Activated CD4-positive, alpha-beta T cell treated with anti-CD3 and anti-CD28 coated beads, Interleukin-2, amount 10 ng/mL, durations not matched to agents 7 days and 5 days (primary cell): ENCODE measurements around the gene RND1. TPM values are rescaled to one million over a fixed set of nuclear protein-coding genes. Genes with fewer than 3 reads are reported as not detected.

Experiments
- CTCF ChIA-PET: fragments of 350-600 bp; sonication (Branson Sonifier 250); formaldehyde crosslinking; loops from one replicate; lab custom pipeline; 2021; ENCODE audit warnings: antibody characterized with exemption; lab: Charles Lee
- POLR2A ChIA-PET: fragments of 350-600 bp; sonication (Branson Sonifier 250); formaldehyde crosslinking; loops from one replicate; lab custom pipeline; 2021; ENCODE audit warnings: antibody characterized with exemption; lab: Charles Lee
- DNase-seq: peaks from one replicate; pipeline ENCODE4 v3.0.0-alpha.2; 2020
- H3K27ac Mint-ChIP-seq: one replicate; pipeline ENCODE4 v1.8.0; 2021; ENCODE audit warnings: mild to moderate bottlenecking, moderate library complexity, mixed read lengths
- H3K27me3 Mint-ChIP-seq: one replicate; pipeline ENCODE4 v1.8.0; 2021; ENCODE audit warnings: mixed read lengths
- H3K36me3 Mint-ChIP-seq: one replicate; pipeline ENCODE4 v1.8.0; 2021; ENCODE audit warnings: low read depth, mixed read lengths
- H3K4me1 Mint-ChIP-seq: one replicate; pipeline ENCODE4 v1.8.0; 2021; ENCODE audit warnings: mixed read lengths
- H3K4me3 Mint-ChIP-seq: one replicate; pipeline ENCODE4 v1.8.0; 2021; ENCODE audit warnings: mild to moderate bottlenecking, moderate library complexity, mixed read lengths
- H3K9me3 Mint-ChIP-seq: one replicate; pipeline ENCODE4 v1.8.0; 2021; ENCODE audit warnings: mixed read lengths
- total RNA-seq, 2 experiments: library from RNA; stranded (reverse); gene quantifications; one replicate each; pipeline ENCODE4 v1.2.3, GENCODE V29; 2021

The RND1 gene
- total RNA-seq, 2 experiments from 2014 or later: 1.1 to 1.2 TPM

DNA sequence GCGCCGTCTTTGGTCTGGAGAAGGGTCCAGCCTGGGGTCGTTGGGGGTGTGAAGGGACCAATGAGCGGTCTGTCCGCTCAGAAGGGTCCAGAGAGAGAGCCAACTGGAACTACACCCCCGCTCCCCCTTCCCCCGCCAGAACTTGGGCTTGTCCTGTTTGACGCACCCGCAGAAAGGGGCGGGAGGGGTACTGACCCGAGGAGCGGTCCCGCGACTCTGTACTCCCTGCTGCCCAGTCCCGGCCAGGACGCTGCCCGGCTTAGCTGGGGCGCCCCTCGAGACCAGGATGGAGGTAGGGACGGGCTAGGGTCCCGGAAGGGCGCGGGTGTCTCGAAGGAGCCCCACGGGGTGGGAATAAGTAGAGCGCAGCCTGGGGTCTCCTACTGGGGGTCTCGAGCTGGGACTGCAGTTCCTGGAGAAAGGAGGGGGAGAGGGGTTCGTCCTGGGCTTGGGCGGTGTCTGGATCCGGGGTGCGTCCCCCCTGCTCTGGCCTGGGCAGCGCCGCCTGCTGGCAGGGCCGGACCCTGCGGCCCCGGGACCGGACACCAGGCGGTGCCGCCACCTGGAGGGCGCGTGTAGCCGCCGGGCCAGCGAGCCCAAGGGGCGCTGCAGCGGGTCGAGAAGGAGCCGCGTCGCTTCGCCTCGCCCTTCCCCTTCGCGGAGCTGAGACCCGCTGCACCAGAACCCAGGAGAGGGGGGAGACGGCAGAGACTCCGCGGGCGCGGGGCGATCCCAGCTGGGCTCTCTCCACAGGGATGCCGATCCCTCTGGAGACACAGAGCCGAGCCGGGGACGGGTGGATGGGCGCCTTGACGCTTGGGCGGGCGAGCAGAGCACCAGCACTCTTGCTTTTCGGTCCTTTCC lies 51.2 kb downstream of the RND1 start:
- CTCF ChIA-PET: interaction anchor here (0.6 to 5.3 kb wide), 42 partner anchors 9 to 1485 kb away, joined by 3 to 28 read pairs (median 4); partner anchors contain the start of genes DDX23, KANSL2 and RND1
- POLR2A ChIA-PET: interaction anchor here (0.6 to 1.5 kb wide), 2 partner anchors 38 to 39 kb away, joined by 3 to 4 read pairs; partner anchors contain the start of gene DDX23
- peak overlapping the region; percentile 84 for H3K4me3 Mint-ChIP-seq
- H3K27ac Mint-ChIP-seq: peak overlapping the region; percentile 85
- H3K27me3 Mint-ChIP-seq: peaks cover 17% of the 10 kb centered on the region
- peaks cover 37% of the 10 kb centered on the region for H3K4me1 Mint-ChIP-seq
- H3K36me3 Mint-ChIP-seq: no peaks in the 10 kb centered on the region
- no peaks in the 10 kb centered on the region for H3K9me3 Mint-ChIP-seq
- DNase-seq: peak; percentile 70

- DNase-seq: no peak
- Mint-ChIP-seq H3K9me3 (no peaks in the 10 kb centered on the region), H3K27ac (peak overlapping the region; percentile 46), H3K27me3 (peaks cover 17% of the 10 kb centered on the region), H3K36me3 (no peaks in the 10 kb centered on the region), H3K4me1 (peaks cover 32% of the 10 kb centered on the region), H3K4me3 (peak overlapping the region; percentile 84)
- POLR2A ChIA-PET: no interaction called here
- CTCF ChIA-PET: interaction anchor here (0.6 to 5.3 kb wide), 17 partner anchors 9 to 156 kb away, joined by 3 to 28 read pairs (median 5); partner anchors contain the start of genes DDX23 and KANSL2
Observed at GRCh38 chr12:48813465-48814261, 52.0 kb downstream of the RND1 start.

DNA sequence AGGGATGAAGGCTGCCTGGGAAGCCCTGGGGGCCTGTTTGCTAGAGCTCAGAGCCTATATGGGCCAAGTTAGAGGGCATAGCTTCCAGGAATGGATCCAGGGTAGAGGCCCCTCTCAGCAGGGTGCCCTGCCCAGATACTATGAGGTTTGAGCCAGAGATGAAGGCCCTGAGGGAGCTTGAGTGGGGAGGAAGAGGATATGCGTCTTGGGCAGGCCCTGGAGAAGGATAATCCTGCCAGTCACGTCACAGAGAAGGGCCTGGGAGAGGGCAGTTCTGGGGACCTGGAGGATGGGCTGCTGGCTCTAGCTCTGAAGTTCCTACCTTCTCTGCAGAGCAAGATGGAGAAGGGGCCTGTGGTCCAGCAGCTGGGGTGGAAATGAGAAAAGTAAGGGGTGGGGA lies 53.3 kb downstream of the RND1 start:
- ChIA-PET CTCF (interaction anchor here (0.9 to 1.6 kb wide), 3 partner anchors 11 to 118 kb away, joined by 3 to 4 read pairs (median 3); no protein-coding TSS in a partner anchor), POLR2A (no interaction called here)
- Mint-ChIP-seq H3K36me3 (no peaks in the 10 kb centered on the region), H3K4me1 (peaks cover 25% of the 10 kb centered on the region), H3K27ac (peak overlapping the region; percentile 2), H3K4me3 (no peak overlapping the region), H3K27me3 (peaks cover 11% of the 10 kb centered on the region), H3K9me3 (no peaks in the 10 kb centered on the region)
- no peak for DNase-seq

GRCh38 chr12:48811437-48812090 lies 54.1 kb downstream of the RND1 start:
- no peak for DNase-seq
- Mint-ChIP-seq H3K27me3 (peaks cover 4% of the 10 kb centered on the region), H3K27ac (no peak overlapping the region), H3K4me3 (no peak overlapping the region), H3K9me3 (no peaks in the 10 kb centered on the region), H3K36me3 (no peaks in the 10 kb centered on the region), H3K4me1 (peaks cover 18% of the 10 kb centered on the region)
- POLR2A ChIA-PET: no interaction called here
- CTCF ChIA-PET: interaction anchor here (0.9 to 1.6 kb wide), 6 partner anchors 10 to 119 kb away, joined by 3 to 6 read pairs (median 4); no protein-coding TSS in a partner anchor

- H3K4me1 Mint-ChIP-seq: peaks cover 12% of the 10 kb centered on the region
- H3K27me3 Mint-ChIP-seq: no peaks in the 10 kb centered on the region
- POLR2A ChIA-PET: no interaction called here
- no peak overlapping the region for H3K27ac Mint-ChIP-seq
- CTCF ChIA-PET: interaction anchor here (0.6 to 1.6 kb wide), 5 partner anchors 10 to 435 kb away, joined by 3 to 6 read pairs (median 4); no protein-coding TSS in a partner anchor
- no peak overlapping the region for H3K4me3 Mint-ChIP-seq
- no peaks in the 10 kb centered on the region for H3K36me3 Mint-ChIP-seq
- no peak for DNase-seq
- no peaks in the 10 kb centered on the region for H3K9me3 Mint-ChIP-seq
Observed at GRCh38 chr12:48810903-48811431, 54.7 kb downstream of the RND1 start.

GRCh38 chr12:48807981-48808380 lies 57.7 kb downstream of the RND1 start:
- Mint-ChIP-seq H3K9me3 (no peaks in the 10 kb centered on the region), H3K27me3 (no peaks in the 10 kb centered on the region), H3K4me3 (no peak overlapping the region), H3K36me3 (no peaks in the 10 kb centered on the region), H3K4me1 (peaks cover 6% of the 10 kb centered on the region), H3K27ac (no peak overlapping the region)
- DNase-seq: no peak
- CTCF ChIA-PET: interaction anchor here (1.2 to 1.3 kb wide), 2 partner anchors 9 to 13 kb away, joined by 3 read pairs; no protein-coding TSS in a partner anchor
- POLR2A ChIA-PET: no interaction called here

Other genes with a start within 250 kb of the RND1 start
- gene KANSL2, start 183.6 kb downstream of the RND1 start, total RNA-seq: 10 to 100 TPM; 44.1 to 44.5 TPM
- 10 to 100 TPM; 51.6 to 53.7 TPM for gene CCNT1, start 149.2 kb downstream of the RND1 start, total RNA-seq
- gene ADCY6, start 76.8 kb downstream of the RND1 start, total RNA-seq: not detected
- 10 to 100 TPM; 14.9 to 19.9 TPM for gene CACNB3, start 47.4 kb downstream of the RND1 start, total RNA-seq
- gene DDX23, start 13.7 kb downstream of the RND1 start, total RNA-seq: 100 to 1,000 TPM; 143 to 144 TPM
- 10 to 100 TPM; 44.2 to 45.6 TPM for gene FKBP11, start 59.6 kb upstream of the RND1 start, total RNA-seq
- 100 to 1,000 TPM in 1 of 2 experiments, 10 to 100 TPM in 1; 89.6 to 114 TPM for gene ARF3, start 91.6 kb upstream of the RND1 start, total RNA-seq
- gene WNT10B, start 105.9 kb upstream of the RND1 start, total RNA-seq: under 1 TPM; 0.52 to 0.99 TPM
- gene WNT1, start 112.5 kb upstream of the RND1 start, total RNA-seq: under 1 TPM; 0.17 to 0.29 TPM
- under 1 TPM; 0.10 to 0.17 TPM for gene DDN, start 133.5 kb upstream of the RND1 start, total RNA-seq
- gene PRKAG1, start 152.9 kb upstream of the RND1 start, total RNA-seq: 10 to 100 TPM; 62.5 to 65.5 TPM
- 100 to 1,000 TPM in 1 of 2 experiments, 10 to 100 TPM in 1; 97.9 to 116 TPM for gene KMT2D, start 194.9 kb upstream of the RND1 start, total RNA-seq
- gene RHEBL1, start 204.1 kb upstream of the RND1 start, total RNA-seq: 1 to 10 TPM; 4.6 to 6.4 TPM
- under 1 TPM in 1 of 2 experiments, not detected in 1; 0.12 TPM for gene DHH, start 228.9 kb upstream of the RND1 start, total RNA-seq
- 10 to 100 TPM; 60.3 to 62.3 TPM for gene LMBR1L, start 245.0 kb upstream of the RND1 start, total RNA-seq